Liver (tissue), 9 donors: ENCODE data around the gene ERCC6. TPM values are rescaled to one million over a fixed set of nuclear protein-coding genes. Genes with fewer than 3 reads are reported as not detected.

Source experiments
- DNase-seq: peaks from one replicate; pipeline ENCODE4 v3.0.0-alpha.2; 2017; ENCODE audit warnings: low spot score
- H3K27ac ChIP-seq, 2 donors: one replicate each; pipeline ENCODE4 v1.7.0; 2013; ENCODE audit warnings: inconsistent platforms in 2 of 2, low read length in 2 of 2, control low read depth in 1 of 2, low read depth in 1 of 2, mild to moderate bottlenecking in 1 of 2
- H3K27me3 ChIP-seq, 4 donors: one replicate each; pipeline versions ENCODE4 v1.6.1 to v1.7.0; 2013; ENCODE audit warnings: low read length in 3 of 4, inconsistent platforms in 1 of 4, mild to moderate bottlenecking in 1 of 4, moderate library complexity in 1 of 4; ENCODE audit not compliant: control insufficient read depth in 4 of 4, insufficient read depth in 4 of 4
- H3K36me3 ChIP-seq, 4 donors: one replicate each; pipeline versions ENCODE4 v1.6.1 to v1.7.0; 2013; ENCODE audit warnings: low read length in 3 of 4, mild to moderate bottlenecking in 3 of 4, low read depth in 1 of 4, moderate library complexity in 1 of 4; ENCODE audit not compliant: control insufficient read depth in 4 of 4, insufficient read depth in 3 of 4
- H3K4me1 ChIP-seq, 4 donors: one replicate each; pipeline versions ENCODE4 v1.6.1 to v1.7.0; 2013; ENCODE audit warnings: low read length in 3 of 4, mild to moderate bottlenecking in 3 of 4, moderate library complexity in 1 of 4; ENCODE audit not compliant: control insufficient read depth in 4 of 4, insufficient read depth in 4 of 4
- H3K4me3 ChIP-seq, 3 donors: one replicate each; pipeline versions ENCODE4 v1.6.1 to v1.7.0; 2013; ENCODE audit warnings: low read length in 3 of 3, control low read depth in 1 of 3, low read depth in 1 of 3, mild to moderate bottlenecking in 1 of 3
- H3K9ac ChIP-seq, 2 donors: one replicate each; pipeline ENCODE4 v1.7.0; 2013; ENCODE audit warnings: low read length in 2 of 2, mild to moderate bottlenecking in 2 of 2, moderate library complexity in 2 of 2, control low read depth in 1 of 2, low read depth in 1 of 2
- H3K9me3 ChIP-seq, 4 donors: one replicate each; pipeline versions ENCODE4 v1.6.1 to v1.7.0; 2013; ENCODE audit warnings: low read length in 3 of 4; ENCODE audit not compliant: control insufficient read depth in 4 of 4
- EGR1 ChIP-seq, 2 donors: IDR thresholded peaks; 2 replicates each; pipeline ENCODE4 v1.6.1; 2016 to 2018; ENCODE audit warnings: antibody characterized with exemption in 2 of 2, low read depth in 2 of 2
- FOXA1 ChIP-seq: IDR thresholded peaks from 2 replicates; pipeline ENCODE4 v1.6.1; 2016; ENCODE audit warnings: antibody characterized with exemption
- FOXA2 ChIP-seq: IDR thresholded peaks from 2 replicates; pipeline ENCODE4 v1.6.1; 2016; ENCODE audit warnings: antibody characterized with exemption
- GABPA ChIP-seq, 2 donors: IDR thresholded peaks in 1 of 2; conservative IDR thresholded peaks in 1 of 2; 2 replicates each; pipeline ENCODE4 v1.6.1; 2016; ENCODE audit warnings: antibody characterized with exemption in 2 of 2, mild to moderate bottlenecking in 1 of 2, moderate library complexity in 1 of 2
- HNF4A ChIP-seq, 2 donors: conservative IDR thresholded peaks; 2 replicates each; pipeline ENCODE4 v1.6.1; 2016; ENCODE audit warnings: antibody characterized with exemption in 2 of 2, mild to moderate bottlenecking in 2 of 2
- HNF4G ChIP-seq: IDR thresholded peaks from 2 replicates; pipeline ENCODE4 v1.6.1; 2016; ENCODE audit warnings: antibody characterized with exemption
- JUND ChIP-seq, 2 donors: IDR thresholded peaks; 2 replicates each; pipeline ENCODE4 v1.6.1; 2016; ENCODE audit warnings: antibody characterized with exemption in 2 of 2
- NR2F2 ChIP-seq: IDR thresholded peaks from 2 replicates; pipeline ENCODE4 v1.6.1; 2016; ENCODE audit warnings: antibody characterized with exemption
- RAD21 ChIP-seq, 2 donors: IDR thresholded peaks; 2 replicates each; pipeline ENCODE4 v1.6.1; 2016; ENCODE audit warnings: antibody characterized with exemption in 2 of 2, mild to moderate bottlenecking in 2 of 2
- RXRA ChIP-seq, 2 donors: IDR thresholded peaks; 2 replicates each; pipeline ENCODE4 v1.6.1; 2017 to 2018; ENCODE audit warnings: antibody characterized with exemption in 2 of 2, mild to moderate bottlenecking in 1 of 2
- SP1 ChIP-seq: IDR thresholded peaks from 2 replicates; pipeline ENCODE4 v1.6.1; 2018; ENCODE audit warnings: antibody characterized with exemption, mild to moderate bottlenecking
- TAF1 ChIP-seq: conservative IDR thresholded peaks from 2 replicates; pipeline ENCODE4 v1.6.1; 2016; ENCODE audit warnings: antibody characterized with exemption, mild to moderate bottlenecking
- YY1 ChIP-seq: IDR thresholded peaks from 2 replicates; pipeline ENCODE4 v1.6.1; 2016; ENCODE audit warnings: antibody characterized with exemption, mild to moderate bottlenecking
- ZBTB33 ChIP-seq: IDR thresholded peaks from 2 replicates; pipeline ENCODE4 v1.6.1; 2016; ENCODE audit warnings: antibody characterized with exemption
- WGBS: extraction: QIAGEN DNeasy Blood & Tissue Kit; methylation state at CpG from one replicate; pipeline ENCODE4 v1.1.7; 2013; 5-methylcytosine and 5-hydroxymethylcytosine counted together
- polyA plus RNA-seq, 2 donors: library from polyadenylated mRNA; stranded (reverse) in 1 of 2; unstranded in 1 of 2; fragments of 200-250 nt in 1 of 2; fragments of >200 nt in 1 of 2; fragmentation: Nextera tagmentation in 1 of 2; extraction: Ambion mirVana in 1 of 2; gene quantifications; one replicate each; pipeline versions ENCODE4 v1.2.1 to v1.2.3, GENCODE V29; 2013 to 2015
- total RNA-seq, 2 donors: library from RNA; depleted of rRNA; stranded (reverse); fragments of >200 nt; gene quantifications; one replicate each; pipeline ENCODE4 v1.2.3, GENCODE V29; 2014
- TF ChIP-seq, protein P1 (sequence below): fragments of 150-350 bp; IDR thresholded peaks from 2 replicates; pipeline ENCODE4 v1.5.1; 2017; ENCODE audit warnings: improper control_type of control experiment, low read depth, low read length; ENCODE audit not compliant: missing input control
- TF ChIP-seq, protein P2 (sequence below): IDR thresholded peaks from 2 replicates; pipeline ENCODE4 v1.6.1; 2016; ENCODE audit warnings: antibody characterized with exemption
- TF ChIP-seq, protein P3 (sequence below): IDR thresholded peaks from 2 replicates; pipeline ENCODE4 v1.6.1; 2016; ENCODE audit warnings: antibody characterized with exemption
- donor health status: healthy.
- donor health status: healthy.
- donor health status: healthy.
- donor health status: healthy.
- donor health status: healthy.

ERCC6 gene
- total and polyA plus RNA-seq, 4 donors, result 2.3 to 17.1 (median 7.5) TPM

DNA sequence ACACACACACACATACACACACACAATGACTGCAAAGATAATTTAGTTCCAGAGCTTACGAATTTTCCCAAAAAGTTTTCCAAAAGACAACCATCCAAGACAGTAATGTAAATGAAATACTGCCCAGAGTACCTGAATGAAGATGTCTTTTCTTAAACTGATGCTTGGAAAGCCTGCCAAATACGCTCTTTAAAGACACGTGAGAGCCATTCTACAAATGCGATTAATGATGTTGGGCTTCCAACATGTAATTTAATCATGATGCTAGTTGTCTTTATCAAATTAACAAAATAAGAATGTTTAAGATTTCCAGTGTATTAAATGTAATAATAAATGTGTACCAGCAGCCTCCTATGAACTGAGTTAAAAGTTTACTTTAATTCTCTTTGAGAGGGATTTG is 11.1 kb downstream of the ERCC6 start (continued):
- TF ChIP-seq RAD21 (IDR thresholded peaks at IDR 0.05) (no peak), JUND (IDR thresholded peaks at IDR 0.05) (no peak), FOXA1 (no peak)
- TF ChIP-seq, protein P1, sequence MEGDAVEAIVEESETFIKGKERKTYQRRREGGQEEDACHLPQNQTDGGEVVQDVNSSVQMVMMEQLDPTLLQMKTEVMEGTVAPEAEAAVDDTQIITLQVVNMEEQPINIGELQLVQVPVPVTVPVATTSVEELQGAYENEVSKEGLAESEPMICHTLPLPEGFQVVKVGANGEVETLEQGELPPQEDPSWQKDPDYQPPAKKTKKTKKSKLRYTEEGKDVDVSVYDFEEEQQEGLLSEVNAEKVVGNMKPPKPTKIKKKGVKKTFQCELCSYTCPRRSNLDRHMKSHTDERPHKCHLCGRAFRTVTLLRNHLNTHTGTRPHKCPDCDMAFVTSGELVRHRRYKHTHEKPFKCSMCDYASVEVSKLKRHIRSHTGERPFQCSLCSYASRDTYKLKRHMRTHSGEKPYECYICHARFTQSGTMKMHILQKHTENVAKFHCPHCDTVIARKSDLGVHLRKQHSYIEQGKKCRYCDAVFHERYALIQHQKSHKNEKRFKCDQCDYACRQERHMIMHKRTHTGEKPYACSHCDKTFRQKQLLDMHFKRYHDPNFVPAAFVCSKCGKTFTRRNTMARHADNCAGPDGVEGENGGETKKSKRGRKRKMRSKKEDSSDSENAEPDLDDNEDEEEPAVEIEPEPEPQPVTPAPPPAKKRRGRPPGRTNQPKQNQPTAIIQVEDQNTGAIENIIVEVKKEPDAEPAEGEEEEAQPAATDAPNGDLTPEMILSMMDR, result no peak

DNA sequence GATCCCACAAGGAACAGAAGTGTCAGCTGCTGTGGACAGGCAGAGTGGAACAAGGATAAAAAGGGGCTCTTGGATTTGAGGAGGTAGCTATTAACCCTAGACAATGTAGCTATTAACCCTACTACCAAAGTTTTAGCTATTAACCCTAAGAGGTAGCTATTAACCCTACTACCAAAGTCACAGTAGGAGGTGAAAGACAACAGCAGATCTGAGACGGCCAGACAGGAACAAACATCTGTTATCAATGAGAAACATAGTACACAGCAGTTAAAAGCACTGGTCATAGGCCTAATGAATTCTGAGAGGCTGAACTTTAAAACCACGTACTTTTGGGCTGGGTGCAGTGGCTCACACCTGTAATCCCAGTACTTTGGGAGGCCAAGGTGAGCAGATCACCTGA is 11.9 kb downstream of the ERCC6 start:
- DNase-seq, result no peak
- Histone ChIP-seq H3K4me3 (no peak overlapping the region), H3K36me3 (peaks cover 5 to 56% (median 38%) of the 10 kb centered on the region in 4 donors), H3K27me3 (no peaks in the 10 kb centered on the region), H3K4me1 (no peaks in the 10 kb centered on the region), H3K27ac (no peak overlapping the region), H3K9me3 (no peaks in the 10 kb centered on the region), H3K9ac (no peak overlapping the region)
- WGBS, result 85% methylated on average over 2 of the region's 2 CpGs
- TF ChIP-seq EGR1 (IDR thresholded peaks at IDR 0.05; ENCODE audit: low read depth in 2 of 2) (no peak), HNF4A (conservative IDR thresholded peaks at IDR 0.05) (no peak), YY1 (no peak), NR2F2 (no peak), FOXA1 (no peak), SP1 (no peak), ZBTB33 (no peak), FOXA2 (no peak), HNF4G (no peak), JUND (IDR thresholded peaks at IDR 0.05) (no peak), GABPA (IDR thresholded peaks at IDR 0.05 in 1 of 2, conservative IDR thresholded peaks at IDR 0.05 in 1 of 2) (no peak)
- TF ChIP-seq, protein P2, sequence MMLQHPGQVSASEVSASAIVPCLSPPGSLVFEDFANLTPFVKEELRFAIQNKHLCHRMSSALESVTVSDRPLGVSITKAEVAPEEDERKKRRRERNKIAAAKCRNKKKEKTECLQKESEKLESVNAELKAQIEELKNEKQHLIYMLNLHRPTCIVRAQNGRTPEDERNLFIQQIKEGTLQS, result no peak
- TF ChIP-seq, protein P1, result no peak
- TF ChIP-seq, protein P3, sequence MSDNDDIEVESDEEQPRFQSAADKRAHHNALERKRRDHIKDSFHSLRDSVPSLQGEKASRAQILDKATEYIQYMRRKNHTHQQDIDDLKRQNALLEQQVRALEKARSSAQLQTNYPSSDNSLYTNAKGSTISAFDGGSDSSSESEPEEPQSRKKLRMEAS, result no peak

GRCh38 chr10:49526619-49527018 is 12.3 kb downstream of the ERCC6 start:
- no peak overlapping the region for H3K9ac ChIP-seq
- H3K4me3 ChIP-seq, result no peak overlapping the region
- TF ChIP-seq HNF4G (no peak), HNF4A (conservative IDR thresholded peaks at IDR 0.05) (no peak), RXRA (IDR thresholded peaks at IDR 0.05) (no peak), NR2F2 (no peak), TAF1 (no peak), YY1 (no peak), JUND (IDR thresholded peaks at IDR 0.05) (no peak), FOXA1 (no peak), GABPA (IDR thresholded peaks at IDR 0.05 in 1 of 2, conservative IDR thresholded peaks at IDR 0.05 in 1 of 2) (no peak)
- TF ChIP-seq, protein P1, result no peak
- TF ChIP-seq, protein P2, result no peak
- WGBS, result 49% methylated on average over 2 of the region's 2 CpGs
- H3K4me1 ChIP-seq, result no peaks in the 10 kb centered on the region
- no peaks in the 10 kb centered on the region for H3K27me3 ChIP-seq
- no peaks in the 10 kb centered on the region for H3K9me3 ChIP-seq
- H3K27ac ChIP-seq, result no peak overlapping the region
- DNase-seq, result no peak
- peaks cover 5 to 53% (median 36%) of the 10 kb centered on the region in 4 donors for H3K36me3 ChIP-seq
